IPS-18a (cell line): ENCODE results near the gene SCIMP.
"Not testable (repeated sequence)": the region's sequence is repeated elsewhere in the genome, so short reads cannot be mapped to it uniquely, and the experiment has no call there.

Experiments
- H3K27ac ChIP-seq: one replicate; pipeline ENCODE4 v1.5.1; 2013; ENCODE audit warnings: low read length
- H3K27me3 ChIP-seq: one replicate; pipeline ENCODE4 v1.6.1; 2013; ENCODE audit warnings: mild to moderate bottlenecking, low read length; ENCODE audit not compliant: control insufficient read depth, insufficient read depth
- H3K36me3 ChIP-seq: one replicate; pipeline ENCODE4 v1.6.1; 2013; ENCODE audit warnings: low read depth, low read length; ENCODE audit not compliant: control insufficient read depth
- H3K4me1 ChIP-seq: one replicate; pipeline ENCODE4 v1.6.1; 2013; ENCODE audit warnings: low read depth, low read length; ENCODE audit not compliant: control insufficient read depth
- H3K4me3 ChIP-seq: one replicate; pipeline ENCODE4 v1.5.1; 2013; ENCODE audit warnings: low read length
- H3K9ac ChIP-seq: one replicate; pipeline ENCODE4 v1.6.1; 2013; ENCODE audit warnings: mild to moderate bottlenecking, low read length, moderate library complexity
- H3K9me3 ChIP-seq: one replicate; pipeline ENCODE4 v1.6.1; 2013; ENCODE audit warnings: low read depth, low read length; ENCODE audit not compliant: control insufficient read depth

Gene SCIMP

GRCh38 chr17:5179003-5179402, 55.7 kb downstream of the SCIMP start:
- Histone ChIP-seq H3K9me3 (peaks cover 79% of the 10 kb centered on the region), H3K4me1 (no peaks in the 10 kb centered on the region), H3K27me3 (no peaks in the 10 kb centered on the region), H3K9ac (no peak overlapping the region), H3K36me3 (peaks cover 15% of the 10 kb centered on the region), H3K4me3 (no peak overlapping the region), H3K27ac (no peak overlapping the region)

GRCh38 chr17:5175027-5175426, 59.6 kb downstream of the SCIMP start:
- H3K9me3 ChIP-seq = peaks cover 39% of the 10 kb centered on the region
- H3K4me3 ChIP-seq, H3K27me3 ChIP-seq, H3K4me1 ChIP-seq, H3K27ac ChIP-seq, H3K36me3 ChIP-seq, H3K9ac ChIP-seq: not testable (repeated sequence)

GRCh38 chr17:5165791-5166564, 68.7 kb downstream of the SCIMP start:
- H3K9ac ChIP-seq = not testable (repeated sequence)

GRCh38 chr17:5164436-5164835, 70.2 kb downstream of the SCIMP start:
- Histone ChIP-seq H3K9me3 (no peaks in the 10 kb centered on the region), H3K9ac (no peak overlapping the region), H3K4me1 (no peaks in the 10 kb centered on the region), H3K27me3 (no peaks in the 10 kb centered on the region), H3K36me3 (no peaks in the 10 kb centered on the region), H3K4me3 (no peak overlapping the region), H3K27ac (no peak overlapping the region)

More at GRCh38 chr17:5165791-5166564, 68.7 kb downstream of the SCIMP start:
- not testable (repeated sequence) for H3K27ac ChIP-seq, H3K9me3 ChIP-seq, H3K36me3 ChIP-seq, H3K4me3 ChIP-seq, H3K4me1 ChIP-seq, H3K27me3 ChIP-seq

- not testable (repeated sequence) for H3K36me3 ChIP-seq, H3K4me1 ChIP-seq, H3K9ac ChIP-seq, H3K4me3 ChIP-seq, H3K9me3 ChIP-seq, H3K27ac ChIP-seq, H3K27me3 ChIP-seq
Observed at GRCh38 chr17:5161793-5162192, 72.9 kb downstream of the SCIMP start.

GRCh38 chr17:5160702-5161101, 74.0 kb downstream of the SCIMP start:
- H3K36me3 ChIP-seq, H3K27me3 ChIP-seq, H3K4me3 ChIP-seq, H3K9me3 ChIP-seq, H3K4me1 ChIP-seq, H3K9ac ChIP-seq, H3K27ac ChIP-seq: not testable (repeated sequence)
